Liver (tissue), 9 donors: ENCODE results near the gene KLF5. TPM values are rescaled to one million over a fixed set of nuclear protein-coding genes. Genes with fewer than 3 reads are reported as not detected.

Experiments
- DNase-seq: peaks from one replicate; pipeline ENCODE4 v3.0.0-alpha.2; 2017; ENCODE audit warnings: low spot score
- H3K27ac ChIP-seq, 2 donors: one replicate each; pipeline ENCODE4 v1.7.0; 2013; ENCODE audit warnings: inconsistent platforms in 2 of 2, low read length in 2 of 2, control low read depth in 1 of 2, low read depth in 1 of 2, mild to moderate bottlenecking in 1 of 2
- H3K27me3 ChIP-seq, 4 donors: one replicate each; pipeline versions ENCODE4 v1.6.1 to v1.7.0; 2013; ENCODE audit warnings: low read length in 3 of 4, inconsistent platforms in 1 of 4, mild to moderate bottlenecking in 1 of 4, moderate library complexity in 1 of 4; ENCODE audit not compliant: control insufficient read depth in 4 of 4, insufficient read depth in 4 of 4
- H3K36me3 ChIP-seq, 4 donors: one replicate each; pipeline versions ENCODE4 v1.6.1 to v1.7.0; 2013; ENCODE audit warnings: low read length in 3 of 4, mild to moderate bottlenecking in 3 of 4, low read depth in 1 of 4, moderate library complexity in 1 of 4; ENCODE audit not compliant: control insufficient read depth in 4 of 4, insufficient read depth in 3 of 4
- H3K4me1 ChIP-seq, 4 donors: one replicate each; pipeline versions ENCODE4 v1.6.1 to v1.7.0; 2013; ENCODE audit warnings: low read length in 3 of 4, mild to moderate bottlenecking in 3 of 4, moderate library complexity in 1 of 4; ENCODE audit not compliant: control insufficient read depth in 4 of 4, insufficient read depth in 4 of 4
- H3K4me3 ChIP-seq, 3 donors: one replicate each; pipeline versions ENCODE4 v1.6.1 to v1.7.0; 2013; ENCODE audit warnings: low read length in 3 of 3, control low read depth in 1 of 3, low read depth in 1 of 3, mild to moderate bottlenecking in 1 of 3
- H3K9ac ChIP-seq, 2 donors: one replicate each; pipeline ENCODE4 v1.7.0; 2013; ENCODE audit warnings: low read length in 2 of 2, mild to moderate bottlenecking in 2 of 2, moderate library complexity in 2 of 2, control low read depth in 1 of 2, low read depth in 1 of 2
- H3K9me3 ChIP-seq, 4 donors: one replicate each; pipeline versions ENCODE4 v1.6.1 to v1.7.0; 2013; ENCODE audit warnings: low read length in 3 of 4; ENCODE audit not compliant: control insufficient read depth in 4 of 4
- CTCF ChIP-seq: fragments of 150-350 bp; IDR thresholded peaks from 2 replicates; pipeline ENCODE4 v1.5.1; 2017; ENCODE audit warnings: improper control_type of control experiment, low read depth, low read length; ENCODE audit not compliant: missing input control
- EGR1 ChIP-seq, 2 donors: IDR thresholded peaks; 2 replicates each; pipeline ENCODE4 v1.6.1; 2016 to 2018; ENCODE audit warnings: antibody characterized with exemption in 2 of 2, low read depth in 2 of 2
- FOXA1 ChIP-seq: IDR thresholded peaks from 2 replicates; pipeline ENCODE4 v1.6.1; 2016; ENCODE audit warnings: antibody characterized with exemption
- FOXA2 ChIP-seq: IDR thresholded peaks from 2 replicates; pipeline ENCODE4 v1.6.1; 2016; ENCODE audit warnings: antibody characterized with exemption
- GABPA ChIP-seq, 2 donors: IDR thresholded peaks in 1 of 2; conservative IDR thresholded peaks in 1 of 2; 2 replicates each; pipeline ENCODE4 v1.6.1; 2016; ENCODE audit warnings: antibody characterized with exemption in 2 of 2, mild to moderate bottlenecking in 1 of 2, moderate library complexity in 1 of 2
- HNF4A ChIP-seq, 2 donors: conservative IDR thresholded peaks; 2 replicates each; pipeline ENCODE4 v1.6.1; 2016; ENCODE audit warnings: antibody characterized with exemption in 2 of 2, mild to moderate bottlenecking in 2 of 2
- HNF4G ChIP-seq: IDR thresholded peaks from 2 replicates; pipeline ENCODE4 v1.6.1; 2016; ENCODE audit warnings: antibody characterized with exemption
- JUND ChIP-seq, 2 donors: IDR thresholded peaks; 2 replicates each; pipeline ENCODE4 v1.6.1; 2016; ENCODE audit warnings: antibody characterized with exemption in 2 of 2
- MAX ChIP-seq: IDR thresholded peaks from 2 replicates; pipeline ENCODE4 v1.6.1; 2016; ENCODE audit warnings: antibody characterized with exemption
- NR2F2 ChIP-seq: IDR thresholded peaks from 2 replicates; pipeline ENCODE4 v1.6.1; 2016; ENCODE audit warnings: antibody characterized with exemption
- RAD21 ChIP-seq, 2 donors: IDR thresholded peaks; 2 replicates each; pipeline ENCODE4 v1.6.1; 2016; ENCODE audit warnings: antibody characterized with exemption in 2 of 2, mild to moderate bottlenecking in 2 of 2
- REST ChIP-seq: IDR thresholded peaks from 2 replicates; pipeline ENCODE4 v1.6.1; 2016; ENCODE audit warnings: antibody characterized with exemption, mild to moderate bottlenecking
- RXRA ChIP-seq, 2 donors: IDR thresholded peaks; 2 replicates each; pipeline ENCODE4 v1.6.1; 2017 to 2018; ENCODE audit warnings: antibody characterized with exemption in 2 of 2, mild to moderate bottlenecking in 1 of 2
- SP1 ChIP-seq: IDR thresholded peaks from 2 replicates; pipeline ENCODE4 v1.6.1; 2018; ENCODE audit warnings: antibody characterized with exemption, mild to moderate bottlenecking
- TAF1 ChIP-seq: conservative IDR thresholded peaks from 2 replicates; pipeline ENCODE4 v1.6.1; 2016; ENCODE audit warnings: antibody characterized with exemption, mild to moderate bottlenecking
- YY1 ChIP-seq: IDR thresholded peaks from 2 replicates; pipeline ENCODE4 v1.6.1; 2016; ENCODE audit warnings: antibody characterized with exemption, mild to moderate bottlenecking
- WGBS: extraction: QIAGEN DNeasy Blood & Tissue Kit; methylation state at CpG from one replicate; pipeline ENCODE4 v1.1.7; 2013; 5-methylcytosine and 5-hydroxymethylcytosine counted together
- polyA plus RNA-seq, 2 donors: library from polyadenylated mRNA; stranded (reverse) in 1 of 2; unstranded in 1 of 2; fragments of 200-250 nt in 1 of 2; fragments of >200 nt in 1 of 2; fragmentation: Nextera tagmentation in 1 of 2; extraction: Ambion mirVana in 1 of 2; gene quantifications; one replicate each; pipeline versions ENCODE4 v1.2.1 to v1.2.3, GENCODE V29; 2013 to 2015
- total RNA-seq, 2 donors: library from RNA; depleted of rRNA; stranded (reverse); fragments of >200 nt; gene quantifications; one replicate each; pipeline ENCODE4 v1.2.3, GENCODE V29; 2014
- TF ChIP-seq, protein P1 (sequence below): IDR thresholded peaks from 2 replicates; pipeline ENCODE4 v1.6.1; 2016; ENCODE audit warnings: antibody characterized with exemption
- donor health status: healthy.
- donor health status: healthy.
- donor health status: healthy.
- donor health status: healthy.
- donor health status: healthy.

The KLF5 gene
- total and polyA plus RNA-seq, 4 donors = 0.25 to 0.61 (median 0.36) TPM

DNA sequence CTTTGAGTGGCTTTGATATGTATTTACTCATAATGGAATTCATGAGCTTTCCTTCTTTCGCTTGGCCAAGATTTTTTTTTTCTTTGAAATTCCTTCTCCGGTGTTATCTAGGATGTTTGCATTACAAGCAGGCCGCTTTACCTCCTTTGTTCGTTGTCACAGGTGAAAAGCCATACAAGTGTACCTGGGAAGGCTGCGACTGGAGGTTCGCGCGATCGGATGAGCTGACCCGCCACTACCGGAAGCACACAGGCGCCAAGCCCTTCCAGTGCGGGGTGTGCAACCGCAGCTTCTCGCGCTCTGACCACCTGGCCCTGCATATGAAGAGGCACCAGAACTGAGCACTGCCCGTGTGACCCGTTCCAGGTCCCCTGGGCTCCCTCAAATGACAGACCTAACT lies 16.7 kb downstream of the KLF5 start:
- H3K36me3 ChIP-seq = no peaks in the 10 kb centered on the region
- no peaks in the 10 kb centered on the region for H3K9me3 ChIP-seq
- no peak overlapping the region for H3K27ac ChIP-seq
- no peaks in the 10 kb centered on the region for H3K27me3 ChIP-seq
- no peak overlapping the region for H3K4me3 ChIP-seq
- no peak for DNase-seq
- WGBS = 55% methylated on average over 18 of the region's 18 CpGs
- TF ChIP-seq HNF4A (conservative IDR thresholded peaks at IDR 0.05) (no peak), EGR1 (IDR thresholded peaks at IDR 0.05; ENCODE audit: low read depth in 2 of 2) (no peak), TAF1 (no peak), SP1 (no peak), MAX (no peak)
- TF ChIP-seq, protein P1, sequence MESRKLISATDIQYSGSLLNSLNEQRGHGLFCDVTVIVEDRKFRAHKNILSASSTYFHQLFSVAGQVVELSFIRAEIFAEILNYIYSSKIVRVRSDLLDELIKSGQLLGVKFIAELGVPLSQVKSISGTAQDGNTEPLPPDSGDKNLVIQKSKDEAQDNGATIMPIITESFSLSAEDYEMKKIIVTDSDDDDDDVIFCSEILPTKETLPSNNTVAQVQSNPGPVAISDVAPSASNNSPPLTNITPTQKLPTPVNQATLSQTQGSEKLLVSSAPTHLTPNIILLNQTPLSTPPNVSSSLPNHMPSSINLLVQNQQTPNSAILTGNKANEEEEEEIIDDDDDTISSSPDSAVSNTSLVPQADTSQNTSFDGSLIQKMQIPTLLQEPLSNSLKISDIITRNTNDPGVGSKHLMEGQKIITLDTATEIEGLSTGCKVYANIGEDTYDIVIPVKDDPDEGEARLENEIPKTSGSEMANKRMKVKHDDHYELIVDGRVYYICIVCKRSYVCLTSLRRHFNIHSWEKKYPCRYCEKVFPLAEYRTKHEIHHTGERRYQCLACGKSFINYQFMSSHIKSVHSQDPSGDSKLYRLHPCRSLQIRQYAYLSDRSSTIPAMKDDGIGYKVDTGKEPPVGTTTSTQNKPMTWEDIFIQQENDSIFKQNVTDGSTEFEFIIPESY = no peak
- H3K9ac ChIP-seq = no peak overlapping the region
- no peaks in the 10 kb centered on the region for H3K4me1 ChIP-seq

DNA sequence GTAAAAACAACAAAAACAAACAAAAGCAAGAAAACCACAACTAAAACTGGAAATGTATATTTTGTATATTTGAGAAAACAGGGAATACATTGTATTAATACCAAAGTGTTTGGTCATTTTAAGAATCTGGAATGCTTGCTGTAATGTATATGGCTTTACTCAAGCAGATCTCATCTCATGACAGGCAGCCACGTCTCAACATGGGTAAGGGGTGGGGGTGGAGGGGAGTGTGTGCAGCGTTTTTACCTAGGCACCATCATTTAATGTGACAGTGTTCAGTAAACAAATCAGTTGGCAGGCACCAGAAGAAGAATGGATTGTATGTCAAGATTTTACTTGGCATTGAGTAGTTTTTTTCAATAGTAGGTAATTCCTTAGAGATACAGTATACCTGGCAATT lies 17.1 kb downstream of the KLF5 start:
- 64% methylated on average over 2 of the region's 2 CpGs for WGBS
- Histone ChIP-seq H3K9me3 (no peaks in the 10 kb centered on the region), H3K27ac (no peak overlapping the region), H3K27me3 (no peaks in the 10 kb centered on the region), H3K4me1 (no peaks in the 10 kb centered on the region), H3K4me3 (no peak overlapping the region), H3K9ac (no peak overlapping the region), H3K36me3 (no peaks in the 10 kb centered on the region)
- TF ChIP-seq FOXA1 = no peak
- TF ChIP-seq YY1 = no peak
- no peak for TF ChIP-seq HNF4G
- no peak for TF ChIP-seq JUND (IDR thresholded peaks at IDR 0.05)
- TF ChIP-seq MAX = no peak
- TF ChIP-seq RXRA (IDR thresholded peaks at IDR 0.05) = no peak
- TF ChIP-seq TAF1 = no peak
- TF ChIP-seq FOXA2 = no peak
- no peak for TF ChIP-seq NR2F2
- no peak for TF ChIP-seq SP1
- no peak for TF ChIP-seq RAD21 (IDR thresholded peaks at IDR 0.05)
- TF ChIP-seq REST = no peak
- TF ChIP-seq EGR1 (IDR thresholded peaks at IDR 0.05; ENCODE audit: low read depth in 2 of 2) = no peak
- no peak for TF ChIP-seq HNF4A (conservative IDR thresholded peaks at IDR 0.05)
- TF ChIP-seq, protein P1 = no peak
- no peak for TF ChIP-seq CTCF
- no peak for TF ChIP-seq GABPA (IDR thresholded peaks at IDR 0.05 in 1 of 2, conservative IDR thresholded peaks at IDR 0.05 in 1 of 2)
- DNase-seq = no peak
